ENCODE measurements around the gene KRTAP29-1.

DNA sequence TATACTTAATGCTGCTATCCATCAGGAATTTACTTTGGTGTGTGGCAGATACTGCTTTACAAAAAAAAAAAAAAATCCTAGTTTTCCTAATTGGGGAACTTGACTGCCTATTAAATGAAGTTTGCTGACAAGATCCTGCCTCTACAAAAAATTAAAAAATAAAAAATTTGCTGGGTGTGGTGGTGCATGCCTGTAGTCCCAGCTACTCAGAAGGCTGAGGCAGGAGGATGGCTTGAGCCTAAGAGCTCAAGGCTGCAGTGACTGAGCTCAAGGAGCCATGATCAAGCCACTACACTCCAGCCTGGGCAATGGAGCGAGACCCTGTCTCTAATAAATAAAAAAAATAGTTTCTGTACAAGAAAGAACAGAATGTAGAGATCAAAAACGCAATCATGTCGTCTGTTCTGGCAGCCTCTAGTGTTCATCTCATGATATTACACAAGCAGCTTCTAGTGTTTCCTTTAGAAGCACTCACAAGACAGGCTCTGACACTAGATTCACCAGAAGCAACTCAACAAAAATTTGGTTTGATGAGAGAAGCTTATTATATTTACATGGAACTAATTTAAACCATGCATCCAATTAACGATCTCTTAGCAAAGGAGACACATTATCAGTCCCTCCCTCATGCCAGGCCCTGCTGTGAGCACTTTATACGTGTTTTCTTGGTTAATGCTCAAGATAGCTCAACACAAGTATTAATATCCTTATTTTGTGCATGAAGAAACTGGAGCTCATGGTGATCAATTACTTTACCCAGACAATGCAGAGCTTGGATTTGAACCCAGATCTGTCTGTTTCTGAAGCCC is 19.6 kb upstream of the KRTAP29-1 start:
- TF ChIP-seq, protein P1, sequence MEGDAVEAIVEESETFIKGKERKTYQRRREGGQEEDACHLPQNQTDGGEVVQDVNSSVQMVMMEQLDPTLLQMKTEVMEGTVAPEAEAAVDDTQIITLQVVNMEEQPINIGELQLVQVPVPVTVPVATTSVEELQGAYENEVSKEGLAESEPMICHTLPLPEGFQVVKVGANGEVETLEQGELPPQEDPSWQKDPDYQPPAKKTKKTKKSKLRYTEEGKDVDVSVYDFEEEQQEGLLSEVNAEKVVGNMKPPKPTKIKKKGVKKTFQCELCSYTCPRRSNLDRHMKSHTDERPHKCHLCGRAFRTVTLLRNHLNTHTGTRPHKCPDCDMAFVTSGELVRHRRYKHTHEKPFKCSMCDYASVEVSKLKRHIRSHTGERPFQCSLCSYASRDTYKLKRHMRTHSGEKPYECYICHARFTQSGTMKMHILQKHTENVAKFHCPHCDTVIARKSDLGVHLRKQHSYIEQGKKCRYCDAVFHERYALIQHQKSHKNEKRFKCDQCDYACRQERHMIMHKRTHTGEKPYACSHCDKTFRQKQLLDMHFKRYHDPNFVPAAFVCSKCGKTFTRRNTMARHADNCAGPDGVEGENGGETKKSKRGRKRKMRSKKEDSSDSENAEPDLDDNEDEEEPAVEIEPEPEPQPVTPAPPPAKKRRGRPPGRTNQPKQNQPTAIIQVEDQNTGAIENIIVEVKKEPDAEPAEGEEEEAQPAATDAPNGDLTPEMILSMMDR (conservative IDR thresholded peaks at IDR 0.05): peak; percentile 80
- no peak for TF ChIP-seq EZH2 (IDR thresholded peaks at IDR 0.05; ENCODE audit: low read depth)

Measured in PC-9 (cell line).